C4-2B (cell line): Measurements from ENCODE around the gene GLMP.

Experiments
- CTCF ChIP-seq: fragments of 450-650 bp; conservative IDR thresholded peaks from 2 replicates; pipeline ENCODE4 v1.5.1; 2017; ENCODE audit warnings: mild to moderate bottlenecking
- ZFX ChIP-seq: fragments of 450-650 bp; IDR thresholded peaks from 2 replicates; pipeline ENCODE4 v1.6.1; 2017

- TF ChIP-seq CTCF (no peak), ZFX (no peak)
These were observed 29.4 kb downstream of the GLMP start for GRCh38 chr1:156266051-156266450.
